OCI-LY3 (cell line): Measurements from ENCODE around the gene MYH6.
"Not testable (repeated sequence)": the region's sequence is repeated elsewhere in the genome, so short reads cannot be mapped to it uniquely, and the experiment has no call there.

Experiments
- CTCF ChIP-seq: fragments of 200-600, 300-600 bp; sonication (generic); IDR thresholded peaks from 2 replicates; pipeline ENCODE4 v1.5.1; 2014; ENCODE audit warnings: antibody characterized with exemption, low read length, low read depth
- EZH2phosphoT487 ChIP-seq: fragments of 200-600 bp; shearing (Covaris generic); IDR thresholded peaks from 2 replicates; pipeline ENCODE4 v1.6.1; 2018; ENCODE audit warnings: antibody characterized with exemption, mixed run types, low read depth

- not testable (repeated sequence) for TF ChIP-seq CTCF, EZH2phosphoT487
Observed at GRCh38 chr14:23417269-23417668, 9.2 kb upstream of the MYH6 start.
